Astrocyte of the hippocampus (primary cell): Measurements from ENCODE around the gene STIMATE.
A peak's percentile ranks its signal among the peaks of the same experiment; 100 is the strongest.

Experiments used
- DNase-seq: peaks from one replicate; pipeline ENCODE4 v3.0.0; 2011; ENCODE audit warnings: low read depth, low spot score

STIMATE gene

DNA sequence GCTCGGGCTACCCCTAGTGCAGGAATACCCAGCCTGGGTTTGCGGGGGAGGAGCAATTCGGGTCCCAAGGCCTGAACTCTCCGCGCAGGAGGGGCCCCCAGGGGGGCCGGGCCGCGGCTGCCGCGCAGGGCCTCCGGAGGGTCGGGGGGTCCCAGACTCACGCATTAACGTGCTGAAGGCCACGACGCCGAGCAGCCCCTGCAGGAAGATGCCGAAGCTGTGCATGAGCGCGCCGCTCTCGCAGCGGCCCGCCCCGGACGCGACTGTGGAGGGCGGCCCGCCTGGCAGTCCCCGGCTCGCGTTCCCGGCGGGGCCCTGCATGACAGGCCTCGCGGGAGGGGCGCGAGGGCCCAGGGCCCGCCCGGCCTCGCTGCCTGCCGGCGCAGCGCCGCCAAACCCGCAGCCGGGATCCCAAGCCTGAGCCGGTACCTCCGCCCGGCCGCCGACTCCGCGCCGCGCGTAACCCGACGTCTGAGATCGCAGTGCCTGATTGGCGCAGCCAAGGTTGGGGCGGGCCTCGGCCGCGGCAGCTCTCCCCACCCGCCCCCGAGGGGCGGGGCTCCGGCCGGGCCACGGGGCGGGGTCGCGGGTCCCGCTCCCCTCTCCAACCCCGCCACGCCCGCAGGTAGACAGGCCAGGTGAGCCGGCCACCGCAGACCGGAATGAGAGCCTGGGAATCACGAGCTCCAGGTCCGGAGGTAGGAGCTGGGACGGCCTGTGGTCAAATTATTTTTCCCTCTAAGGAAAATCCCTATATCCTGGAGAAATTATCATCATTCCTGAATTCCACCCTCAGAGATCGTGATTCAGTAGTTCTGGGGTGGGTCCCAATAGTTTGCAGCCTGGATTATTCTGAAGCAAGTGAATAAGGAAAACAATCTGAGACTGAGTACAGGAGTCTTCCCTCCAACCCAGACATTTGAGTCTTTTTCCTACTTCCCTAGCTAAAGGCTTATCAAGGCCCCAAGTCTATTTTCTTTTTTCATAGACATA lies at the start of gene STIMATE:
Gene STIMATE (minus strand): TSS at position 419 of the 993 bp plus-strand sequence. CDS start 98 bp downstream, at position 321.
- peak; percentile 95 for DNase-seq

DNA sequence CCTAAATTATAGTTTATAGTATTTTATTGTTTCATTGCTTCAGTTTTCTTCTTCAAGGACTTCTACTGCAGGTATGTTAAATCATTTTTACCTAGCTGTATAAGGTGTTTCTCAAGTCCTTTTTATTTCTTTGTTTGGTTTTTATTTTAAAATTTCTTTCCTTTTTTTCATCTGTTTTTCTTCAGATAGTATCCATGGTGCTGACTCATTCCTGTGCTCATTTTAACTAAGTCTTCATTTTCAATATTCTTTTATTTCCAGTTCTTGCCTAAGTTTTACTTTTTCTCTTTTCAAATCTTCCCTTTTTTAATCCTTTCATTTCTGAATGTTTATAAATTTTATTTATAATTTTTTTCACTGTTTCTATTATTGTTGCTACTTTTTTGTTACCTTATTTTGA lies 42.3 kb upstream of the STIMATE start:
- no peak for DNase-seq

- peak; percentile 67 for DNase-seq
Observed at GRCh38 chr3:52934630-52935530, 37.5 kb upstream of the STIMATE start.

DNA sequence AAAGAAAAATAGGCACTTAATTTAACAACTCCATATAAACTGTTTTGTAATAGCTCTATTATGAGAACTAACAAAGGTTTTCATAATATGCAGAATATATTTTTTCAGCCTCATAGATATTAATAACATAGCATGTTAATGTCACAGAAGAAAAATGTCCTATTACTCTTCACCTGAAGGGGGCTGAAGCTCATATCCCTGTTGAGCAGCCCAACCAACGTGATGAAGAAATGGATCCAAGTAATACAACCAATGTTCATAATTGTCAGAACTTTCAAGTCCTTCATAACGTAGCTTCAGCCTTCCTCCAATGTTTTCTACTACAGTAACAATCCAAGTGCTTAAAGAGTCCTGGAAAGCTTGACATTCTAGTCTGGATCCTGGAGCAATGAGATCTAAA lies 34.5 kb upstream of the STIMATE start:
- DNase-seq: no peak

- no peak for DNase-seq
Observed at GRCh38 chr3:52931328-52931727, 34.0 kb upstream of the STIMATE start.

DNA sequence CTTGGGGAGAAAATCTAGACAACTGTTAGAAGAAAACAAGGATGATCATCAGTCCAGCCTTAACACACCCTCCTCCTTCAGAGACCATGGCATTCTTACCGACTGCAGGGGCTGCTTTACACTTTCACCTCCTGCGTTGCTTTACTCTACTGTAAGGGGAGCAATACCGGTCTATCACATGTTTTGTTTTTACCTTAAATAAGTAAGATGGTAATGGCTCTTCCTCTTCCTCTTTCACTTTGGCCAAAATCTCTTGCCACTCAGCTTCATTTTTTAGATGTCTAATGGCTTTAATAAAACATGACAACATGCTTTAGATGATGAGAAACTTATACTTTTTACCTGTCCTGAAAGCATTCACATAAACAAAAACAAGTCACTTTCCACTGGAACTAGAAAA lies 33.4 kb upstream of the STIMATE start:
- DNase-seq: no peak

DNA sequence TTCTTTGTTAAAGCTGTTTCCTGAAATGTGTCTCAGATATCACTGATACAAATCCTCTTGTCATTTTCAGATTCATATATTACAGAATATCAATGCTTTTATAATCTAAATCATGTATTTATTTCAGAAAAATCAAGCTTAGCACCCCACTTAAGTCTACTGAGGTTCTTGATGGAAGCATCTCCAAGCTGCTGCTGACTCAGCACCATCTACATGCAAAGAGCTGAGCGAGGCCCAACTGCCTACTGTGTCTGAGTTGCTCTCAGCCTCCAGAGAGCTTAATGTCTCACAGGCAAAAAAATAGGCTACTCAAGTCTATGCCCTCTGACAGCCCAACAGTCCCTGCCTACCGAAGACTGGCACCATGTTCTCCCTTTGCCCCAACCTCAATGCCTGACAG lies 29.2 kb upstream of the STIMATE start:
- no peak for DNase-seq

- peak; percentile 1 for DNase-seq
Observed at GRCh38 chr3:52925405-52926313, 28.3 kb upstream of the STIMATE start.

DNA sequence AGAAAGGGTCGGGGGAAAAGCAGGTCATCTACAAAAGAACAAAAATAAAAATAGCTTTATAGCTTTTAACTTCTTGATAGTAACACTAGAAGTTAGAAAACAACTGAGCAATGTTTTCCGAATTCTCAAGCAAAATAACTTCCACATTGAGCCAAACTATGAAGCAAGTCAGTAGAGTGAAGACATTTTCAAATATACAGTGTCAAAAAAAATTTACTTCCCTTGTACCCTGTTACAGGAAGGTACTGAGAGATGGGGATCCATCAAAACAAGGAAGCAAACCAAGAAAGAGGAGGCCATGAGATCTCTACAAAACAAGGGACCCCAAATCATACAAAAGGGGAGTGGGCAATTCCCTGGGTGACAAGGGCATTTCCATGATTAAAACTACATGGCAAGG lies 26.6 kb upstream of the STIMATE start:
- DNase-seq: no peak

DNA sequence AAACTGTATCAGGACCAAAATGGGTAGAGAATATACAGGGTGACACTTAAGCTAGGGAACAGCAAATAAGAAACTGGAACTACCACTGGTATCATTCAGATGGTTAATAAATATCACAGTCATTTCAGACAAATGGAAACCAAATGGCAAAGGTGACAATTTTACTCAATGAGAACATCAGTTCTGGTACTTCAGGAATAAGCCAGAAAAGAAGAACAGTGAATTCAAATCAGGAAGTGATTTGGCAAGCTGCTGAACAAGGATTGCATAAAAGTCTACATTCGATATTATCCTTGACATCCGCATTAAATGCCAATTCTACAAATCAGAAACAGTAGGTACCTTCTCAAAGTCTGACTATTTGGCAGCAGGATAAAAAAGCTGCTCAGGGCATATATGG lies 23.5 kb upstream of the STIMATE start:
- DNase-seq: no peak

GRCh38 chr3:52917044-52917443 lies 19.7 kb upstream of the STIMATE start:
- DNase-seq: no peak

GRCh38 chr3:52915294-52915693 lies 17.9 kb upstream of the STIMATE start:
- DNase-seq: no peak

DNA sequence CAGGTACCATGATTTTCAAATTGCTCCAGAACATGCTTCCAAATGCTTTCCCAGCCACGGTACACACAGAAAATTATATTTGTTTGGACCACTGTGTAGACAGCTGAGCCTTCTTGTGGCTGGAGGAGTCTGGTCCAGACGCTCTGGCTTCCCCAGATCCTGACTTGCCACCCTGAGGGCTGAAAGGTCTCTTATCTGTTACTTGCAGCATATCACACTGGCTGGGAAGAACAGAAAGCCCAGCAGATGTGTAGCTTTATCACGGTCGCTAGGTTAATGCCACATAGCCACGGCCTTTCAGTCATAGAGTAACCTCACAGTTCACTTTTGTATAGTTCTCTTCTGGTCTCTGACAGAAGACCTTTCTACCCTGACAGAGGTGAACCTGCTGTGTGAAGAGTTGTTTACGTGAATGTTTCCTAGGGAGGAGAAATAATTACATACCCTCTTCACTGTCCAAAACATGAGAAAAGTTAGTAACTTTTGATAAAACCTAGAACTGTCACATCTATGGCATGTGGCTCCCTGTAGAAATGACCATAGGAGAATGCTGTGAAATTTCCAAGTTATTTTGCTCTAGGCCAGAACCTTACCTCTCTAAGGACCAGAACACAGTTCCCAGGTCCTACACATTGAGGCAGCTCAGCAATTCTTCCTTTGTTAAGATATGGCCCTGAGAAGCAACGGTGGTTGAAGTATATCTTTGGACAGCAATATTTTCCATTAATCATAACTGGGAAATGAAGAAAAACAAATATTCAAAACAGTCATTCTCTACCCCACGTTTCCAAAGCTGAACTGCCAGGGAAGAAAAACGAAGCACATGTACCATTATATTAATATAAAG lies 15.8 kb upstream of the STIMATE start:
- no peak for DNase-seq

DNA sequence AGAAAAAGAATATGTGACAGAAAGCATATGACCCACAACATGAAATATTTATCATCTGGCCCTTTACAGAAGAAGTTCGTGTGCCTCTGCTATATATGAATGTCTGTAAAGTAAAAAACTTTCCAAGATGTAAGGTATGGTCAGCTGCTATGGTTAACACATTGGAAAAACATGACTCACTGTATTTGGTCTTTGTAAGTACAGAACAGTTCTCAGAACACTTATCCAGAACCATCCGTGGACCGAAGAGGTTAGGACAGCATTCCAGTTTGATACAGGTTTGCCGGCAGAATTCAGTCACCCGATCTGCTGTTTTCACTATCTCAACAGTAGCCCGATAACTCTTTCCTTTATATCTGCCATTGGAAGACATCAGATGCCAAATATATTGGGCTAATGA lies 13.5 kb upstream of the STIMATE start:
- DNase-seq: no peak

- no peak for DNase-seq
Observed at GRCh38 chr3:52907497-52907896, 10.1 kb upstream of the STIMATE start.

DNA sequence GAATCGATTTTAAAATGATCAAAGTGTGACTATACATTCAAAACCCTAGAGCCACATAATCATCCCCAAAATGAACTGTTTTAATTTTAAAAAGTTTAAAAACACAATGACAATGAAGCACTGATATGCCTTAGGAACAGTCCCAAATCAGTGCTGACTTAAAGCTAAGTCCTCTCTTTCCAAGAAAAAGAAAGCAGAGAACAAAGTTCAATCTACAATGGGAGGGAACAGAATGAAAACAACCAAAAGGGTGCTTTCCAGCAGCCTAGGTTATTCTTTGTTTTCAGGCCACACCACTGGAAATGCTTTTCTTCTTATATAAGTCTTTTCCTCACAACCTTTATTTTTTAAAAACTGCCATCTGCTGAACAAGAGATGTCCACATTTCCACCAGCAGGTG lies 7.2 kb upstream of the STIMATE start:
- no peak for DNase-seq

- no peak for DNase-seq
Observed at GRCh38 chr3:52904000-52904399, 6.7 kb upstream of the STIMATE start.

GRCh38 chr3:52896613-52897012 lies 735 bp downstream of the STIMATE start:
- peak; percentile 6 for DNase-seq

DNA sequence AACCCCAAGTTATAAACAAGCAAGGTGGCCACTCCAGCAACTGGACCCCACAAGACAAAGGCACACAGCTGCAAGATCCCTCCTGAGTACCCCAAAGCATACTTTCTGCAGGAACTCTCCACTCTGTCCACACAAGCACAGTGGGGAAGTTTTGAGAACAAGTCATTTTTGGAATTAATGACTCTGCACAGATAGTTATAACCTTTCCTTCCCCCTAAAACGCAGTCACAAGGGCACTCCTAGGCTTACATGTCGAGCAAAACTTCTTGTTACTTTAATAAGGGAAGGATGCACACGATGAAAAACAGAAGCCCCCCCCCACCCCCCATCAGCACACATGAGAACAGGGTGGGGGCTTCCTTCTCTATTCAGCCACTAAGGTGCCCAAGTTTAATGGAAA lies 1.2 kb downstream of the STIMATE start:
- no peak for DNase-seq

DNA sequence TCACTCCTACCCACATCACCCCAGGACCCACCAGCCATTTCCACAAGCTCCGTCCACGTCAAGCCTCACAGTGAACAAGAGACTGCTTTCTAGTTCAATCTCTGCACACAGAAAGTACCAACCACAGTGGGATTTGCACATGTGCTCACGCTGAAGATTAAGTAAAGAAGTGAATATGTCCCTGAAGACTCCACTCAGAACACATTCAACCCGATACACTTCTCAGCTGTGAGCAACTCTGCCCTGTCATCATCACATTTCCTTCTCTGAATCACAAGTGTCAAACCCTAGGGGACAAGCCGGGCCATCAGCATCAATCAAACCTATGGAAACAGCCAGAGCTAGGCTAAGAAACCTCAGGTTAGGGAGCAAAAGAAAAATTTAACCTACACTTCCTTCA lies 1.9 kb downstream of the STIMATE start:
- DNase-seq: no peak
